ENCODE results near the gene CNTRL. TPM values are rescaled to one million over a fixed set of nuclear protein-coding genes. Genes with fewer than 3 reads are reported as not detected.

The CNTRL gene
- polyA plus RNA-seq, 1 experiment = 8.3 TPM

DNA sequence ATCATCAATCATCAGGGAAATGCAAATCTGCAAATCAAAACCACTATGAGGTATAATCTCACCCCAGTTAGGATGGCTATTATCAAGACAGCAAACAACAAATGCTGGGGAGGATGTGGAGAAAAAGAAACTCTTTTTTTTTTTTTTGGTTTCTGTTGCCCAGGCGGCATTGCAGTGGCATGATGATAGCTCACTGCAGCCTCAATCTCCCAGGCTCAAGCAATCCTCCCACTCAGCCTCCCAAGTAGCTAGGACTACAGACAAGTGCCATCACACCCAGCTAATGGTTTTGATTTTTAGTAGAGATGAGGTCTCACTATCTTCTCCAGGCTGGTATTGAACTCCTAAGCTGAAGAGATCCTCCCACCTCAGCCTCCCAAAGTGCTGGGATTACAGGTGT is 5.4 kb upstream of the CNTRL start:
- H3K4me3 ChIP-seq (ENCODE audit: low read depth, low read length) = no peak overlapping the region

DNA sequence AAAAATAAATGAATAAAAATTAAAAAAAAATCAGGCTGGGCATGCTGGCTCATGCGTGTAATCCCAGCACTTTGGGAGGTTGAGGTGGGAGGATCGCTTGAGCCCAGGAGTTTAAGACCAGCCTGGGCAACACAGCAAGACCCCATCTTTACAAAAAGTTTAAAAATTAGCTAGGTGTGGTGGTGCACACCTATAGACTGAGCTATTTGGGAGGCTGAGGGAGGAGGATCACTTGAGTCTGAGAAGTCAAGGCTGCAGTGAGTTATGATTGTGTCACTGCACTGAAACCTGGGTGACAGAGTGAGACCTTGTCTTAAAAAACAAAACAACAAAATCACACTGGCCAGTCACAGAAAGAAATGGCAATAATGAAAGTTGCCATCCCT is 3.4 kb upstream of the CNTRL start:
- CTCF ChIA-PET = interaction anchor here (0.5 to 3.5 kb wide), 15 partner anchors 9 to 449 kb away, joined by 3 to 42 read pairs (median 5); no protein-coding TSS in a partner anchor
- no peak for DNase-seq (ENCODE audit: low read depth, low spot score)
- POLR2A ChIA-PET = no interaction called here
- Histone ChIP-seq H3K27me3 (ENCODE audit: control insufficient read depth, insufficient read depth, low read length) (no peaks in the 10 kb centered on the region), H3K9me3 (ENCODE audit: control insufficient read depth, insufficient read depth, low read length) (no peaks in the 10 kb centered on the region; the same call in 1 of the 2 replicates), H3K4me3 (ENCODE audit: low read depth, low read length) (peak overlapping the region; percentile 56), H3K27ac (ENCODE audit: low read depth, low read length) (peak overlapping the region; percentile 21)
- TF ChIP-seq, protein P1, sequence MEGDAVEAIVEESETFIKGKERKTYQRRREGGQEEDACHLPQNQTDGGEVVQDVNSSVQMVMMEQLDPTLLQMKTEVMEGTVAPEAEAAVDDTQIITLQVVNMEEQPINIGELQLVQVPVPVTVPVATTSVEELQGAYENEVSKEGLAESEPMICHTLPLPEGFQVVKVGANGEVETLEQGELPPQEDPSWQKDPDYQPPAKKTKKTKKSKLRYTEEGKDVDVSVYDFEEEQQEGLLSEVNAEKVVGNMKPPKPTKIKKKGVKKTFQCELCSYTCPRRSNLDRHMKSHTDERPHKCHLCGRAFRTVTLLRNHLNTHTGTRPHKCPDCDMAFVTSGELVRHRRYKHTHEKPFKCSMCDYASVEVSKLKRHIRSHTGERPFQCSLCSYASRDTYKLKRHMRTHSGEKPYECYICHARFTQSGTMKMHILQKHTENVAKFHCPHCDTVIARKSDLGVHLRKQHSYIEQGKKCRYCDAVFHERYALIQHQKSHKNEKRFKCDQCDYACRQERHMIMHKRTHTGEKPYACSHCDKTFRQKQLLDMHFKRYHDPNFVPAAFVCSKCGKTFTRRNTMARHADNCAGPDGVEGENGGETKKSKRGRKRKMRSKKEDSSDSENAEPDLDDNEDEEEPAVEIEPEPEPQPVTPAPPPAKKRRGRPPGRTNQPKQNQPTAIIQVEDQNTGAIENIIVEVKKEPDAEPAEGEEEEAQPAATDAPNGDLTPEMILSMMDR (IDR thresholded peaks at IDR 0.05; ENCODE audit: low read depth, low read length) = no peak

More for the DNA sequence above, 5.4 kb upstream of the CNTRL start:
- TF ChIP-seq, protein P1 (IDR thresholded peaks at IDR 0.05; ENCODE audit: low read depth, low read length) = no peak
- no peaks in the 10 kb centered on the region for H3K27me3 ChIP-seq (ENCODE audit: control insufficient read depth, insufficient read depth, low read length)
- no peak for DNase-seq (ENCODE audit: low read depth, low spot score)
- no peak overlapping the region for H3K27ac ChIP-seq (ENCODE audit: low read depth, low read length)
- H3K9me3 ChIP-seq (ENCODE audit: control insufficient read depth, insufficient read depth, low read length) = no peaks in the 10 kb centered on the region; the same call in 1 of the 2 replicates
- CTCF ChIA-PET = interaction anchor here (2.2 kb wide), 1 partner anchor 9 kb away, joined by 11 read pairs; no protein-coding TSS in a partner anchor
- POLR2A ChIA-PET = no interaction called here

DNA sequence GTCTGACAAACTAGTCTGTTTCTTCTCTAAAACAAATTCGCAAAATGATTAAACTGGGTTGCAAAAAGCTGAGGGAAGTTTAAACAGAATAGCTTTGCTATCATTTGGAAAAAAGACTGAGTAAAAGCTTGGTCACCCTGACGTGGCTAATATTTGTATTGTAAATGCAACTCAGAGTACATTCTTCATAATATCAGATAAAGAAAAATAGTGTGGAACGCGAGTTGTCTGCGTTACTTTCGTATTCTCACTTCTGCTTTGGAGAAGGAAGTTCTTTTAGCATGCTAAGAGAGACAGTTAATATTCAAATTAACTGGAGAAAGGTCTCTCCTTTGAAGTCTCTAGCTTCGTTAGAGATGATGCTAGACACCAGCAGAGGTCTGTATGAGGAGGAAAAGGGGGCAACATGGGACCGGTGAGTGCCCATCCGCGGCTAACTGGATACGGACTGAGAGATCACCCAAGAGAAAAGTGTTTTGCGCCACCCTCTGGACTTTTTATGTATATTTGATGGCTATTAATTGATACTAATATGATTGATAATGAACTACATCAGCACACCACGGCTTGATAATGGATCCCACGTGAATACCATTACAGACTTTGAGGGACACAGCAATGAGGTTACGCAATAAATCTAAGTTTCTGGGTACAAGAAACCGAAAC is 2.9 kb upstream of the CNTRL start:
- TF ChIP-seq, protein P1 (IDR thresholded peaks at IDR 0.05; ENCODE audit: low read depth, low read length) = peak; percentile 44
- POLR2A ChIA-PET = no interaction called here
- DNase-seq (ENCODE audit: low read depth, low spot score) = no peak
- CTCF ChIA-PET = interaction anchor here (0.5 to 3.5 kb wide), 20 partner anchors 10 to 452 kb away, joined by 3 to 42 read pairs (median 4); no protein-coding TSS in a partner anchor
- Histone ChIP-seq H3K27ac (ENCODE audit: low read depth, low read length) (peak overlapping the region; percentile 39), H3K4me3 (ENCODE audit: low read depth, low read length) (peak overlapping the region; percentile 56), H3K27me3 (ENCODE audit: control insufficient read depth, insufficient read depth, low read length) (no peaks in the 10 kb centered on the region), H3K9me3 (ENCODE audit: control insufficient read depth, insufficient read depth, low read length) (no peaks in the 10 kb centered on the region; the same call in 1 of the 2 replicates)

DNA sequence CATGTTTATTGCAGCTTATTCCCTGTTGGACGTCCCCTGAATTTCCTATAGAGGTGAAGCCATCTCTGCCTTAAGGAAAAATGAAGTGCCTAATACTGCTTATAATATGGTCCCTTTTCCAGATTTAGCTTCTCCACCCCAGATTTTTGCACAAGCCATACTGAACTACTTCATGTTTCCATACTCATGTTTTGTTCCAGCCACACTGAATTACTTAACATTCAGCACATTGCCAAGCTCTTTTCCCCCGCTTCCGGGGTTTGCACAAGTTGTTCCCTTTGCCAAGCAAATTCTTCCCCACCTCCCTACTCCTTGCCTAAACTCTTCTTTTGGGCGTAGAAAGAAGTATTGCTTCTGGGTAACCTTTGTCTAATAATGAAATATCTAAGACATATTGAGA is 1.7 kb upstream of the CNTRL start:
- ChIA-PET CTCF (interaction anchor here (0.6 to 3.5 kb wide), 14 partner anchors 8 to 605 kb away, joined by 3 to 42 read pairs (median 4); no protein-coding TSS in a partner anchor), POLR2A (interaction anchor here (1.1 kb wide), 1 partner anchor 325 kb away, joined by 4 read pairs; no protein-coding TSS in a partner anchor)
- H3K27ac ChIP-seq (ENCODE audit: low read depth, low read length) = peak overlapping the region; percentile 34
- DNase-seq (ENCODE audit: low read depth, low spot score) = no peak
- no peak overlapping the region for H3K4me3 ChIP-seq (ENCODE audit: low read depth, low read length)
- TF ChIP-seq, protein P1 (IDR thresholded peaks at IDR 0.05; ENCODE audit: low read depth, low read length) = no peak
- no peaks in the 10 kb centered on the region for H3K27me3 ChIP-seq (ENCODE audit: control insufficient read depth, insufficient read depth, low read length)
- H3K9me3 ChIP-seq (ENCODE audit: control insufficient read depth, insufficient read depth, low read length) = no peaks in the 10 kb centered on the region; the same call in 1 of the 2 replicates
